K562 (cell line): Measurements from ENCODE around the gene PRKX. TPM values are rescaled to one million over a fixed set of nuclear protein-coding genes. Genes with fewer than 3 reads are reported as not detected.

Source experiments
- ATAC-seq: fragments of 200-7000 bp; cut with Tn5 transposase; 3 replicates; pipeline ENCODE4 v1.9.1; 2020; ENCODE audit warnings: moderate library complexity
- BruUV-seq: library from RNA; stranded (reverse); fragments of 400-500 nt; replicated peaks from 2 replicates; lab custom pipeline; 2021; lab: Mats Ljungman, UMichigan
- CTCF ChIA-PET: fragments of 300-600 bp; formaldehyde crosslinking; extraction: SDS; loops from one replicate; lab custom pipeline; 2021; ENCODE audit warnings: low intra/inter-chr PET ratio; lab: Yijun Ruan, JAX
- POLR2A ChIA-PET: fragments of 300-600, 350-650 bp; sonication (Branson Sonifier 250); formaldehyde crosslinking; extraction: SDS; loops from one replicate; lab custom pipeline; 2021; ENCODE audit warnings: antibody characterized with exemption, inconsistent platforms; lab: Yijun Ruan, JAX
- DNase-seq, 4 experiments: peaks; one replicate each; pipeline versions ENCODE4 v3.0.0 to v3.0.0-alpha.2; 2011 to 2018; ENCODE audit warnings: low spot score in 3 of 4, mixed read lengths in 3 of 4; ENCODE audit errors: extremely low read depth in 1 of 4
- FAIRE-seq: peaks from 2 replicates; lab custom pipeline; 2011; peaks lifted over from hg19 to GRCh38; lab: Jason Lieb, UNC
- H2AFZ ChIP-seq: 2 replicates; pipeline ENCODE4 v1.6.0; 2011; ENCODE audit warnings: low read depth, low read length, control low read depth, inconsistent platforms
- H3K27ac ChIP-seq: fragments of 200-600 bp; 3 replicates; pipeline ENCODE4 v1.8.0; 2011; ENCODE audit warnings: low read depth, mild to moderate bottlenecking, control low read depth, inconsistent platforms, low read length, moderate library complexity, mixed read lengths; ENCODE audit errors: extremely low read depth
- H3K27me3 ChIP-seq, 2 experiments: fragments of 300-600 bp in 1 of 2; 2 replicates in 1 of 2; 3 replicates in 1 of 2; pipeline versions ENCODE4 v1.6.0 to v1.8.0; 2011; ENCODE audit warnings: inconsistent platforms in 2 of 2, low read length in 2 of 2, mild to moderate bottlenecking in 1 of 2, mixed read lengths in 1 of 2, moderate library complexity in 1 of 2; ENCODE audit not compliant: control insufficient read depth in 2 of 2, insufficient read depth in 2 of 2
- H3K36me3 ChIP-seq: fragments of 300-600 bp; 3 replicates; pipeline ENCODE4 v1.8.0; 2011; ENCODE audit warnings: mild to moderate bottlenecking, low read length, inconsistent platforms; ENCODE audit not compliant: control insufficient read depth, insufficient read depth
- H3K4me1 ChIP-seq, 2 experiments: fragments of 200-600 bp in 1 of 2; replicated peaks in 1 of 2; 2 replicates in 1 of 2; 3 replicates in 1 of 2; pipeline versions ENCODE4 v1.5.1 to v1.8.0; 2011; ENCODE audit warnings: inconsistent platforms in 2 of 2, low read length in 2 of 2, mild to moderate bottlenecking in 1 of 2, mixed read lengths in 1 of 2, moderate library complexity in 1 of 2; ENCODE audit not compliant: control insufficient read depth in 2 of 2, insufficient read depth in 2 of 2
- H3K4me2 ChIP-seq: 2 replicates; pipeline ENCODE4 v1.6.1; 2011; ENCODE audit warnings: low read length, control low read depth, inconsistent platforms, mixed read lengths; ENCODE audit not compliant: insufficient read depth
- H3K4me3 ChIP-seq: fragments of 200-600 bp; sonication (generic), shearing (Covaris generic); 2 replicates; pipeline ENCODE4 v1.5.1; 2016; ENCODE audit warnings: control low read depth, inconsistent platforms
- H3K79me2 ChIP-seq: fragments of 200-600 bp; 3 replicates; pipeline ENCODE4 v1.8.0; 2011; ENCODE audit warnings: low read length, inconsistent platforms; ENCODE audit not compliant: control insufficient read depth, insufficient read depth
- H3K9ac ChIP-seq, 2 experiments: 2 replicates each; pipeline versions ENCODE4 v1.6.0 to v1.6.1; 2011; ENCODE audit warnings: low read depth in 2 of 2, low read length in 2 of 2, control low read depth in 1 of 2, inconsistent platforms in 1 of 2, mild to moderate bottlenecking in 1 of 2, mixed read lengths in 1 of 2; ENCODE audit not compliant: insufficient read depth in 1 of 2
- H3K9me1 ChIP-seq: one replicate; pipeline ENCODE4 v1.6.0; 2011; ENCODE audit warnings: inconsistent platforms, mild to moderate bottlenecking, low read length, moderate library complexity; ENCODE audit not compliant: control insufficient read depth, insufficient read depth
- H3K9me3 ChIP-seq: replicated peaks from 2 replicates; pipeline ENCODE4 v1.5.1; 2011; ENCODE audit warnings: low read depth, low read length, inconsistent platforms; ENCODE audit not compliant: control insufficient read depth, insufficient read depth
- H4K20me1 ChIP-seq: replicated peaks from 2 replicates; pipeline ENCODE4 v1.6.1; 2011; ENCODE audit warnings: low read length, inconsistent platforms, mixed read lengths; ENCODE audit not compliant: control insufficient read depth, insufficient read depth
- CTCF ChIP-seq, 3 experiments: IDR thresholded peaks in 2 of 3; conservative IDR thresholded peaks in 1 of 3; 2 replicates each; pipeline ENCODE4 v1.5.1; 2011 to 2012; ENCODE audit warnings: low read length in 3 of 3, mild to moderate bottlenecking in 3 of 3, control low read depth in 2 of 3, improper control_type of control experiment in 1 of 3, inconsistent platforms in 1 of 3, low read depth in 1 of 3, mixed read lengths in 1 of 3, moderate library complexity in 1 of 3; ENCODE audit not compliant: insufficient read depth in 2 of 3
- IRF2 ChIP-seq: sonication (generic); formaldehyde crosslinking; IDR thresholded peaks from 2 replicates; pipeline ENCODE4 v1.8.1; 2022; ENCODE audit warnings: mild to moderate bottlenecking, missing genetic modification reagents
- WGBS: fragments of 100-300 bp; shearing (Covaris generic); methylation state at CpG from one replicate; pipeline ENCODE4 v1.1.6; 2016; ENCODE audit warnings: low coverage, mixed read lengths; ENCODE audit not compliant: insufficient coverage; ENCODE audit errors: missing lambda C conversion rate; 5-methylcytosine and 5-hydroxymethylcytosine counted together
- in situ Hi-C: fragments of 300-500 bp; cut with MboI; formaldehyde crosslinking; loops from 4 replicates; pipeline ENCODE4 v1.15.0; 2018; ENCODE audit warnings: inconsistent platforms, mixed read lengths
- intact Hi-C: fragments of 100-400 bp; cut with micrococcal nuclease; formaldehyde crosslinking; loops from 2 replicates; pipeline ENCODE4 v1.14.2; 2022
- polyA plus RNA-seq, 8 experiments: library from polyadenylated mRNA; depleted of rRNA in 4 of 8; stranded (reverse) in 5 of 8; unstranded in 3 of 8; fragments of >200 nt; fragmentation: Nextera tagmentation in 2 of 8; fragmentation: Illumina TruSeq in 1 of 8; extraction: Ambion mirVana in 2 of 8; extraction: Trizol in 1 of 8; gene quantifications; 2 replicates each; pipeline versions ENCODE4 v1.2.1 to v1.2.3, GENCODE V29; 2011 to 2014; ENCODE audit warnings: inconsistent platforms in 1 of 8, missing spikeins in 1 of 8
- total RNA-seq, 7 experiments: library from RNA; depleted of rRNA in 6 of 7; stranded (reverse); fragments of >200 nt in 6 of 7; fragmentation: Illumina TruSeq in 2 of 7; extraction: Trizol in 2 of 7; gene quantifications; 2 replicates each; pipeline versions ENCODE4 v1.2.1 to v1.2.3, GENCODE V29; 2011 to 2021; ENCODE audit warnings: low replicate concordance in 1 of 7

PRKX gene
- total and polyA plus RNA-seq, 9 of the 15 experiments (the other 6 are each of a cell fraction or from before 2014, with no cell fraction given): 3.3 to 29.4 (median 23.7) TPM

GRCh38 chrX:3585719-3586118 is 127.7 kb downstream of the PRKX start:
- Histone ChIP-seq H3K9ac (no peak overlapping the region), H3K79me2 (no peaks in the 10 kb centered on the region), H3K4me2 (no peak overlapping the region), H4K20me1 (no peaks in the 10 kb centered on the region), H3K9me3 (no peaks in the 10 kb centered on the region), H3K4me1 (no peaks in the 10 kb centered on the region)
- no TSS peak for BruUV-seq
- ChIA-PET CTCF (no interaction called here), POLR2A (interaction anchor here (0.6 kb wide), 1 partner anchor 75 kb away, joined by 3 read pairs; no protein-coding TSS in a partner anchor)
- TF ChIP-seq CTCF (IDR thresholded peaks at IDR 0.05 in 2 of 3, conservative IDR thresholded peaks at IDR 0.05 in 1 of 3; ENCODE audit: insufficient read depth in 2 of 3, low read depth in 1 of 3, low read length in 3 of 3): peak in 1 of 3 experiments; percentile 16; a peak in 2 of 6 replicates
- TF ChIP-seq IRF2 (CRISPR knock-in tag): no peak
- TF ChIP-seq, all 486 proteins: peak for 1
- Histone ChIP-seq H3K27me3 (no peaks in the 10 kb centered on the region), H3K9me1 (no peaks in the 10 kb centered on the region), H3K36me3 (no peaks in the 10 kb centered on the region), H2AFZ (no peak overlapping the region), H3K4me3 (no peak overlapping the region), H3K27ac (no peak overlapping the region)
- peak; percentile 64; the same call in 2 of the 3 replicates for ATAC-seq
- WGBS: 0% methylated on average over 3 of the region's 3 CpGs
- intact Hi-C loops: no loop called here
- DNase-seq: peak in 2 of 4 experiments; percentile 12 to 20
- in situ Hi-C loops: no loop called here
- FAIRE-seq: no peak
